GM21526 (cell line): ENCODE results near the gene IL1RAPL2.

Experiments used
- ATAC-seq: cut with Tn5 transposase; IDR thresholded peaks from one replicate; pipeline ENCODE4 v1.9.1; 2021; ENCODE audit warnings: moderate library complexity; ENCODE audit not compliant: unreplicated experiment, low FRiP score

The IL1RAPL2 gene

DNA sequence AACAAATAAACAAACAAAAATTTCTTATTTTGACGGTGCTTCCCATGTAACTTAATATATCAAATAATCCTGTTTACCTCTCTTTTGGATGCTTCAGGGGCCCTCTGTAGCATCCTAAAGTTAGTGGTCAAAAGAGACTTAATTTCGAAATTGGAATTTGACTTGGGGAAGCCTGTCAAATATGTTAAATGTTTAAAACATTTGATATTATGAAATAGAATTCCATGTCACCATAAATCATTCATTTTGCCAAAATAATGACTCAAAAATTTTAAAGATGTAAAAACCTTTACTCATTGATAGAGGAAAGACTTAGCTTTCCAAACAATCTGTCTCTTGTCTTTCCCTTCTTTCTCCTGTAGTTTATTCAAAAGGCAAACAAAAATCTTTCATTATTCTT is 675.1 kb downstream of the IL1RAPL2 start:
- no peak for ATAC-seq

GRCh38 chrX:105260291-105261043 is 694.5 kb downstream of the IL1RAPL2 start:
- ATAC-seq, result no peak

DNA sequence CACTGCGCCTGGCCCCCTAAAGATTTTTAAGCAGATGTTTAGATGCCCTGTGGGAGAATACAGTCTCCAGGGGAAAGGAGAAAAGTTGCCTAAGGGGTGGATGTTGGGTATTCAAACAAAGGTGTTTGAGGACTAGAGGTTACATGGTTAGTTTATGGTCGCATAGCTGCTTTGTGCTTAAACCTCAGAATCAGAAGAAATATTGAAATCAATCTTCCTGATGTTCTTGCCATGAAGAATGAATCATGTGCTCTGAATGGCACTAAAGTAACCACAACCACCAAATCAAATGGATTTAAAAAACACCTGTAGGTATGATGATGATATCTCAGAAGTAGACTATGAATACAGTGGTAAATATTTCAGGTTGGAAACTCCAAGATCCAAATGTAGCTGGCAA is 697.2 kb downstream of the IL1RAPL2 start:
- ATAC-seq, result no peak

DNA sequence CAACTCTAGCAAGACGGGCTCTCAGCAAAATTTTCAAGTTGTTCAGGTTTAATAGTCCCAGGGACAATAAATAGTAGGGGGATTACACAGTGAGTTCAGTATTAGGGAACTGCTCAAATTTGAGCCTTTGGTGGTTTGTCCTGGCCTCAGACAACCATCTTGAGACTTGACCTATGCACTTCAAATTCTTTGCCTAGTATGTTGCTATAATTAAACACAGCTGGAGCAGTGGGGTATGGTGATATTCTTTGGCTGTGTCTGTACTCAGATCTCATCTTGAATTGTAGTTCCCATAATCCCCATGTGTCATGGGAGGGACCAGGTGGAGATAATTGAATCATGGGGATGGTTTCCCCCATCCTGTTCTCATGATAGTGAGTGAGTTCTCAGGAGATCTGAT is 697.8 kb downstream of the IL1RAPL2 start:
- no peak for ATAC-seq

- ATAC-seq, result no peak
These were observed 699.1 kb downstream of the IL1RAPL2 start for GRCh38 chrX:105265093-105265492.

DNA sequence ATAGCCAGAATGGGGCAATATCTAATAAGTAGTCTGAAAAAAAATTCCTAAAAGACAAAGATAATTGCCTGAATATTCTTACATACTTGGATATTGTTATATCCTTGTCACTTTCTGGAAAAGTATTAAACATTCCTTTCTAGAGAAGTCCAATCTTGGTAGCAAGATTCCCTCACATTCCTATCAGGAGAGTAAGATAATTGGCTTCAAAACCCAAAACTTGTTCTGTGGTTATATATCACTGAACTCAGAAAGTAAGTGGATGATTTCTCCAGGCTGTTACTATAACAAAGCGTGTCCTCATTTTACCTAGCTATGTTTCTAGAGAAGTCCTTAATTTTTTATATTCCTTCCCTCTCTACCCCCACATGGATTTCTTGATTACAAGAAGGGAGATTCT is 700.5 kb downstream of the IL1RAPL2 start:
- no peak for ATAC-seq

DNA sequence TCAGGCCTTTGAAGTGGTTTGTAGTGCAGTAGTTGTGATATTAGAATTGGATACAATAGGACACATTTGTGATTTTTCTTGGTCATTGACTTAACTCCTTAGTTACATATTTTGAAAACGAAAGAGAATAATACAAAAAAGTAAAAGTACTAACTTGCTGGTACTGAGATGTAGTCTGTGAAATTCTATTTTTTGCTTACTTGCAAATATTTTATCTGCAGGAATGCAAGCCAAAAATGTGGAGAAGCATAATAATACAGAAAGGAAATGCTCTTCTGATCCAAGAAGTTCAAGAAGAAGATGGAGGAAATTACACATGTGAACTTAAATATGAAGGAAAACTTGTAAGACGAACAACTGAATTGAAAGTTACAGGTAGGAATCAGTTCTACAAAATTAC is 701.2 kb downstream of the IL1RAPL2 start:
- ATAC-seq, result no peak

- no peak for ATAC-seq
These were observed 703.4 kb downstream of the IL1RAPL2 start for GRCh38 chrX:105269386-105269785.

- ATAC-seq, result no peak
These were observed 707.3 kb downstream of the IL1RAPL2 start for GRCh38 chrX:105273326-105273725.

GRCh38 chrX:105274091-105274490 is 708.1 kb downstream of the IL1RAPL2 start:
- no peak for ATAC-seq

DNA sequence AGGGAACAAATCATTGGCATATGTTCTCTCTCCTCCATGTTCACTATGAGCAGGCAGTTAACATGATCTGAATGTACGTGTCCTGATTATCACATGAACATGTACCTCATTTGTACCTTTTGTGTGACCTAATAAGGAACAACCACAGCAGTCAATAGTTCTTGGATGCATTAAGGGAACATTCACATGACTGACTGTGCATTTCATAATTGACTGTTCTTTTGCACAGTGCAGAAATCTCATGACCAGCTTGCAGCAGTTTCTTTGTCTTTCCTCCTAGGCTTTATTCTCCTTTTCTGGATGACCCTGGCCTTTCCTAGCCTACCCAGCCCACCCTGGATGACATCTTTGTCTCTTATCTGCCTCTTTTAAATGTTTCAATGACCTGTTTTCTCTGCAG is 711.1 kb downstream of the IL1RAPL2 start:
- ATAC-seq, result no peak

GRCh38 chrX:105282077-105282476 is 716.1 kb downstream of the IL1RAPL2 start:
- no peak for ATAC-seq

DNA sequence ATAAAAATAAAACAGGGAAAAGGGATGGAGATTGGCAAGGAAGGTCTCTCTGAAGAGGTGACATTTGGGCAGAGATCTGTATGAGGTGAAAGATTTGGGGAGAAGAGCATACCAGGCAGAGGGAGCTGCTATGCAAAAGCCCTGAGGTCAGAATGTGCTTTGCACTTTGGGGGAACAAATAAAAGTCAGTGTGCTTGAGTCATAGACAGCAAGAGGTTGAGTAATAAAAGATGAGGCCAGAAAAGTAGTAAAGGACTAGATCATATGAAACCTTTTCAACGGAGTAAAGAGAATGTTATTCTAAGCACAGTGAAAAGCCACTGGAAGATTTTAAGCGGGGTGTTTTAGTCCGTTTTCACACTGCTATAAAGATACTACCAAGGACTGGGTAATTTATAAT is 731.0 kb downstream of the IL1RAPL2 start:
- ATAC-seq, result no peak

DNA sequence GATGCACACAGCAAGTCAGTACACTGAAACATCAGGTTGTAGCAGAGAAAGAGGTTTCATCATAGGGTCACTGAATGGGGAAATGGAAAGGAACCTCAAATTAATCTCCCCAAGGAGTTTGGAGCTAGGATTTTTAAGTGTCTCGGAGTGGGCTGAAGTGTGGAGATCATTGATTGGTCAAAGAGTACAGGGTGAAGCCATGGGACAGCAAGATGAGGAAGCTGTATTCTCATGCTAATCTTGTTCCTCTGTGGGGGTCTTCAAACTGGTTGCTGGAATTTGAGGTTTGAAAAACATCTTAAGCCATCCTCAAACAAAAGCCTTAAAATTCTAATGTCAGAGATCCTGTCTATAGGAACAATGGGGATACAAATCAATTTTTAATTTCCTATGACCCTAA is 733.3 kb downstream of the IL1RAPL2 start:
- ATAC-seq, result no peak

DNA sequence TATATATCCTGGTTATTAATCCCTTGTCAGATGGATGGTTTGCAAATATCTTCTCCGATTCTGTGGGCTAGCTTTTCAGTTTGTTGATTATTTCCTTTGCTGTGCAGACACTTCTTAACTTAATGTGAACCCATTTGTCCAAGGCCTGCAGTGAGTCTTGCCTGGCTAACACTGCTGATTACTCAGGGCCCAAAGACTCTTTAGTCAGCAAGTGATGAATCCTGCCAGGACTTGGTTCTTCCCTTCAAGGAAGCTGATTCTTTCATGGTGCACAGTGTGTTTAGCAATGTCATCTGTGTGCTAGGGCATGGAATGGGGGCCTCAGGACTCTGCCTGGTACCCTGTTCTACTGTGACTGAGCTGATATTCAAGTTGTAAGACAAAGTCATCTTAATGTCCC is 736.2 kb downstream of the IL1RAPL2 start:
- no peak for ATAC-seq

DNA sequence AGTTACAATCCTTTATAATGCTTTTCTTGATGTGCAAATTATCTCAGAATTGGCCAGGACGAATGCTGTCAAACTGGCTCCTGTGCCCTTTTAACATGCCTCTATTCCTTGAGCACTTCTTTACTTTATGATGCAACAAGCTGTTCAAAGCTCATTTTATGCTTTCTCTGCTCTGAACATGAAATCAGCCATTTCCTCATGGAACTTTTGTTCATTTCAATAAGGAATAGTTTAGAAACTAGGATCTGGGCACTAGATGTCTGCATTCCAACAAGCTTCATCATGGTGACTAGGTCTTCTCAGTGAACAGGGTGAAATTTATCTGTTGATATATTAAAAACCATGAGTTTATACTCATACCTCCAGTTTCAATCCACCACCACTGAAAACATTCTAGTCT is 741.8 kb downstream of the IL1RAPL2 start:
- no peak for ATAC-seq

- ATAC-seq, result no peak
These were observed 747.6 kb downstream of the IL1RAPL2 start for GRCh38 chrX:105313596-105313995.

DNA sequence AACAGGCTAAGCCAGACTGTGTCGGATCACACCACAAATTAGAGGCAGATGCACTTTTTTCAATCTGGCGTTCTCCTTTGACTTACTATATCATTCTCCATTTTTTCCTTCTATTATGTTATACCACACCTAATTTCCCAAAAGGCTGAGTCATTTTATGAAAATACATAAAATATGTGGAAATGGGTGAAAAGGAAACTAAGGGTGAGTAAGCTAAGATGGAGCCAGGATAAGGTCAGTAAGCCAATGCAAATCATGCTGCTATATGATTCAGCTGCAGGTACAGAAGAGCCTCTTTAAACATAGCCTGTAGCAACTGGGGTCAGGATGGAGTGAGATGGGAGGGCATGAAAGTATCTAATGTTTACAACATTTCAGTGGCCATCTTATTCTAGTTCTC is 748.5 kb downstream of the IL1RAPL2 start:
- ATAC-seq, result no peak

GRCh38 chrX:105315248-105315647 is 749.2 kb downstream of the IL1RAPL2 start:
- no peak for ATAC-seq

GRCh38 chrX:105317117-105317516 is 751.1 kb downstream of the IL1RAPL2 start:
- ATAC-seq, result no peak

GRCh38 chrX:105323928-105324327 is 757.9 kb downstream of the IL1RAPL2 start:
- ATAC-seq, result no peak

- no peak for ATAC-seq
These were observed 762.8 kb downstream of the IL1RAPL2 start for GRCh38 chrX:105328773-105329172.

GRCh38 chrX:105331244-105331643 is 765.2 kb downstream of the IL1RAPL2 start:
- no peak for ATAC-seq
